Kidney epithelial cell (primary cell): ENCODE measurements around the gene TMEM30A. TPM values are rescaled to one million over a fixed set of nuclear protein-coding genes. Genes with fewer than 3 reads are reported as not detected.
A peak's percentile ranks its signal among the peaks of the same experiment; 100 is the strongest.

Experiments used
- DNase-seq: peaks from one replicate; pipeline ENCODE4 v3.0.0-alpha.2; 2010; ENCODE audit warnings: low read depth
- H3K27me3 ChIP-seq: 2 replicates; pipeline ENCODE4 v1.6.0; 2011; ENCODE audit warnings: low read length; ENCODE audit not compliant: control insufficient read depth, insufficient read depth
- H3K36me3 ChIP-seq: 2 replicates; pipeline ENCODE4 v1.5.1; 2011; ENCODE audit warnings: low read length; ENCODE audit not compliant: control insufficient read depth, insufficient read depth
- H3K4me3 ChIP-seq: 2 replicates; pipeline ENCODE4 v1.5.1; 2011; ENCODE audit warnings: low read depth, mild to moderate bottlenecking, control low read depth, low read length
- total RNA-seq: library from RNA; depleted of rRNA; stranded (reverse); fragments of >200 nt; gene quantifications from 2 replicates; pipeline ENCODE4 v1.2.3, GENCODE V29; 2015
- TF ChIP-seq, protein P1 (sequence below): IDR thresholded peaks from 2 replicates; pipeline ENCODE4 v1.5.1; 2011; ENCODE audit warnings: mild to moderate bottlenecking, moderate library complexity, low read length, control low read depth, inconsistent platforms; ENCODE audit not compliant: insufficient read depth, poor library complexity, severe bottlenecking

The TMEM30A gene
- total RNA-seq, 1 donor from 2014 or later = 88.9 TPM

DNA sequence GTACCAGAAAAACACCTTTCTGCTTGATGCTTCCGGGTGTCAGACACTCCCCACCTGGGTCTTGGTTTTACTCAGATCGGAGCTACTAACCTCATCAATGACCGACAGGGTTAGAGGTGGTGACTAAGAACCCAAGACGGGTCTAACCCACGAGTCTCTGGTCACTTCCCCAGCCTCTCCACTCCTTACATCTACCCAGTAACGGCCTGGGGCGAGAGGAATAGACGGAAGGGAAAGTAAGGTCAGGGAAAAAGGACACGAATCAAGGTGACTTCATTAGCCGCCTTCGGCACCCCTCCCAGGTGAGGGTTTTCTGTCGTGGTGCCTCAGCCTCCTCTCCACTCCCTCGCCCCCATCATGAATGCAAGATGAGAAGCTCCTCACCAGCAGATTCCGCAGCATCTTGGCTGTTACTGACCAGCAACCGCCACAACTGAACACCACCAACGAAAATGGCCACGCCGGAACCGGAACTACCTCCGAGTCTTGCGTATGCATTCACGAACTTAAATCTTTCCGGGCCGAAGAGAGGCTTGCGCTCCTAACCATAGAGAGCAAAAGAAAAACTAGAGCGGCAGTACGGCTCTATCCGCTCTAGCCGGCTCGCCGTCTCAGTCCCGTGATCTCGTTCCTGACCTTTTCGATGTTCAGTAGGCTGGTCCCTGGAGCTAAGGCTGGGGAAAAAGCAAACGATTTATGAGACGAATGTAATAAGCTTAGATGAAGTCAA lies 41.1 kb downstream of the TMEM30A start, which contains the start of gene COX7A2:
Gene COX7A2, minus strand, starts transcription at position 469 of the 730 bp plus-strand sequence. Its CDS starts 67 bp downstream, at position 402.
- H3K4me3 ChIP-seq = peak within 1 kb of the TSS; percentile 62
- H3K27me3 ChIP-seq = no peaks in the 10 kb centered on the region
- peak; percentile 97 for DNase-seq
- TF ChIP-seq, protein P1, sequence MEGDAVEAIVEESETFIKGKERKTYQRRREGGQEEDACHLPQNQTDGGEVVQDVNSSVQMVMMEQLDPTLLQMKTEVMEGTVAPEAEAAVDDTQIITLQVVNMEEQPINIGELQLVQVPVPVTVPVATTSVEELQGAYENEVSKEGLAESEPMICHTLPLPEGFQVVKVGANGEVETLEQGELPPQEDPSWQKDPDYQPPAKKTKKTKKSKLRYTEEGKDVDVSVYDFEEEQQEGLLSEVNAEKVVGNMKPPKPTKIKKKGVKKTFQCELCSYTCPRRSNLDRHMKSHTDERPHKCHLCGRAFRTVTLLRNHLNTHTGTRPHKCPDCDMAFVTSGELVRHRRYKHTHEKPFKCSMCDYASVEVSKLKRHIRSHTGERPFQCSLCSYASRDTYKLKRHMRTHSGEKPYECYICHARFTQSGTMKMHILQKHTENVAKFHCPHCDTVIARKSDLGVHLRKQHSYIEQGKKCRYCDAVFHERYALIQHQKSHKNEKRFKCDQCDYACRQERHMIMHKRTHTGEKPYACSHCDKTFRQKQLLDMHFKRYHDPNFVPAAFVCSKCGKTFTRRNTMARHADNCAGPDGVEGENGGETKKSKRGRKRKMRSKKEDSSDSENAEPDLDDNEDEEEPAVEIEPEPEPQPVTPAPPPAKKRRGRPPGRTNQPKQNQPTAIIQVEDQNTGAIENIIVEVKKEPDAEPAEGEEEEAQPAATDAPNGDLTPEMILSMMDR = no peak
- no peaks in the 10 kb centered on the region for H3K36me3 ChIP-seq

DNA sequence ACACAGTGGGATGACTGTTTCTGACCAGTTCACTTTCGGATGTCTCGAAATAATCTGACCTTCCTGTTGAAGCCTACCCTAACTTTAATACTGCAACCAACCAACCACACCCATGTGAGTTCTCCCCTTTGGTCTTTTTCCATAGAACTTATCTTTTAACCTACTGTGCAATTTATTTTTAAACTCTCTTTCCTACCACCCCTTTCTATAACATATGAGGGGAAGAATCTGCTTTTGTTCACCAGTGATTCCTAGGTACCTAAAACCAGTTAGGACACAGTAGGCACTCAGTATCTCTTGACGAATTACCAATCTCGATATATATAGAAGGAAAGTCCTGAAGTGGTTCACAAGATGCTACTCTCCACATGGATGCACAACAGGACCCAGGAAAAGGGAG lies 48.0 kb downstream of the TMEM30A start:
- DNase-seq = no peak
- Histone ChIP-seq H3K4me3 (no peak overlapping the region), H3K36me3 (no peaks in the 10 kb centered on the region), H3K27me3 (no peaks in the 10 kb centered on the region)
- TF ChIP-seq, protein P1 = no peak

DNA sequence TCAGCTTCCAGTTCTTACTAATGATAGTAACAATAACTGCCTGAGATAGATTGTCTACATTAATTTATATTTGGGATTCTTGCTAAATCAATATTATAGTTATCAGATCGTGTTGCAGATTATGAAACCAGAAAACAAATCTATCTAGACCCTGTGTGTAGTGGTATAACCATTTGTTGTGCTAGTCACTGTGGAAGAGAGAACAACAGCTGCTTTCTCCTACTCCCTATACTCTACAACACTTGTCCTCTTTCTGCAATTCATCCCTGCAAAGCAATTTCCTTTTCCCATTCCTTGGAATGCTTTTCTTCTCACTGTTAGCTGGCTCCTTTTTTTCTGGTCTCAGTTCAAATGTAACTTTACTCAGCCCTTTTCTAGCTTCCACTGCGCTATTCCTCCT lies 49.3 kb downstream of the TMEM30A start:
- H3K27me3 ChIP-seq = no peaks in the 10 kb centered on the region
- H3K36me3 ChIP-seq = no peaks in the 10 kb centered on the region
- no peak overlapping the region for H3K4me3 ChIP-seq
- no peak for DNase-seq
- TF ChIP-seq, protein P1 = no peak

DNA sequence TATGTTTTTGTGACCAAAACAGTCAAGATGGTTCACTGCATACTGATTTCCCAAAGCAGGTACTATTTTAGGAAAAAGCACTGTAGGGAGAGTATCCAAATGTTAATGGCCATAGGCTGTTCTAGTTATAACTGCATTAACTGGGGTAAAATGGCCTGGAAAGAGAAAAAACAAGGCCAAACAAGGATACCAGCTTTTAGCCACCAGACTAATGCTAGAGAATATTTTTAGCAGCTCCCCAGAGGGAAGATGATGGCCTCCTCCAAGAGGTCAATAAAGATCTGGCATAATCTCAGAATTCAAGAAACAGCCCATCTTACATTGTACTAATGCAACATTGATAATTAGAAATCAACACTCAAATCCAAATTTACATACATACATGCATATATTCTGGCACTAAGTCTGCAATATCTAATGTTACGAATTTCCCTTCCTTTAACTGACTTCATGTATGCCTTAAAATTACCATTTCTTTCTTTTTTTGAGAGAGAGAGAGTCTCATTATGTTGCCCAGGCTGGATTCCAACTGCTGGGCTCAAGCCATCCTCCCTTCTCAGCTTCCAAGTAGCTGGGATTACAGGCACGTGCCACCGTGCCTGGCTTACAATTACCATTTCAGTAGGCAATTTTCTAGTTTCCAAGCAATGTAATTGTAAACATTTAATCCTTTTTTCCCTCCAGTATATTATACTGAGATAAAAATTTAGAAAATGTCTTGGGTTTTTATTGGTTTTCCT lies 50.3 kb downstream of the TMEM30A start:
- TF ChIP-seq, protein P1 = no peak
- H3K27me3 ChIP-seq = no peaks in the 10 kb centered on the region
- no peak for DNase-seq
- no peak overlapping the region for H3K4me3 ChIP-seq
- no peaks in the 10 kb centered on the region for H3K36me3 ChIP-seq

DNA sequence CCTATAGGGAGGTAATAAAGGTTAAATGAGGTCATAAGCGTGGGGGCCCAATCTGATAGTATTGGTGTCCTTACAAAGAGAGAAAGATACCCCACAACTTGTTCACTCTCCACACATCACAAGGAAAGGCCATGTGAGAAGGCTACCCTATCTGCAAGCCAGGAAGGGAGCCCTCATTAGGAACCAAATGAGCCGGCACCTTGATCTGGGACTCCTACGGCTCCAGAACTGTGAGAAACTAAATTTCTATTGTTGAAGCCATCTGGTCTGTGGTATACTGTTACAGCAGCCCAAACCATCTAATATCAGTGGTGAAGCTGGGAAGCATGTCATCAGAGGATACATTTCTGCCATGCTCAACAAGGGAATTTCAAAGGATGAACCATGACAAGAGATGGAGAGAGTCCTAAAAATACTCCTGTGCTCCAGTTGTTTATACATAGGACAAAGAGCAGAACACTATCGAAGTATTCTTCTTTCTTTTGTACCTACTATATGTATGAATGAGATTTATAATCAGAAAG lies 51.4 kb downstream of the TMEM30A start:
- Histone ChIP-seq H3K27me3 (no peaks in the 10 kb centered on the region), H3K36me3 (no peaks in the 10 kb centered on the region), H3K4me3 (no peak overlapping the region)
- DNase-seq = no peak
- TF ChIP-seq, protein P1 = no peak
